ENCODE measurements around the gene NOS1.
"Not testable (repeated sequence)": the region's sequence is repeated elsewhere in the genome, so short reads cannot be mapped to it uniquely, and the experiment has no call there.

The NOS1 gene
- 0 reads per million in 4 donors for total RNA-seq

GRCh38 chr12:117361347-117361751 is at the start of gene NOS1:
NOS1 (minus strand) TSS chr12:117361626; CDS start chr12:117331069, 30,557 bp downstream.
- DNase-seq: no peak

GRCh38 chr12:117409286-117409685 is 47.9 kb upstream of the NOS1 start:
- DNase-seq: no peak

- DNase-seq: no peak
Observed at GRCh38 chr12:117408161-117408791, 46.9 kb upstream of the NOS1 start.

- DNase-seq: no peak
Observed at GRCh38 chr12:117404940-117405339, 43.5 kb upstream of the NOS1 start.

GRCh38 chr12:117404203-117404853 is 42.9 kb upstream of the NOS1 start:
- DNase-seq: no peak

- DNase-seq: no peak
Observed at GRCh38 chr12:117403586-117404139, 42.2 kb upstream of the NOS1 start.

GRCh38 chr12:117402363-117402762 is 40.9 kb upstream of the NOS1 start:
- no peak for DNase-seq

GRCh38 chr12:117400912-117401311 is 39.5 kb upstream of the NOS1 start:
- DNase-seq: no peak

- DNase-seq: not testable (repeated sequence)
Observed at GRCh38 chr12:117398482-117398881, 37.1 kb upstream of the NOS1 start.

- DNase-seq: no peak
Observed at GRCh38 chr12:117395766-117396165, 34.3 kb upstream of the NOS1 start.

- no peak for DNase-seq
Observed at GRCh38 chr12:117394491-117394890, 33.1 kb upstream of the NOS1 start.

- no peak for DNase-seq
Observed at GRCh38 chr12:117393656-117394055, 32.2 kb upstream of the NOS1 start.

- no peak for DNase-seq
Observed at GRCh38 chr12:117390866-117391265, 29.4 kb upstream of the NOS1 start.

GRCh38 chr12:117388951-117389446 is 27.6 kb upstream of the NOS1 start:
- DNase-seq: no peak

GRCh38 chr12:117387832-117388231 is 26.4 kb upstream of the NOS1 start:
- DNase-seq: no peak

GRCh38 chr12:117384735-117385134 is 23.3 kb upstream of the NOS1 start:
- no peak for DNase-seq

GRCh38 chr12:117380083-117380482 is 18.7 kb upstream of the NOS1 start:
- DNase-seq: no peak

- DNase-seq: no peak
Observed at GRCh38 chr12:117377758-117378157, 16.3 kb upstream of the NOS1 start.

- DNase-seq: no peak
Observed at GRCh38 chr12:117370588-117370987, 9.2 kb upstream of the NOS1 start.

- DNase-seq: not testable (repeated sequence)
Observed at GRCh38 chr12:117370000-117370399, 8.6 kb upstream of the NOS1 start.

GRCh38 chr12:117367006-117367638 is 5.7 kb upstream of the NOS1 start:
- DNase-seq: peak in 2 of 5 donors; percentile 26 to 39

GRCh38 chr12:117365049-117365616 is 3.7 kb upstream of the NOS1 start:
- DNase-seq: no peak

GRCh38 chr12:117363953-117364486 is 2.6 kb upstream of the NOS1 start:
- no peak for DNase-seq
